NCI-H2081 treated with DMSO at 0.1 percent for 48 hours (cell line): ENCODE results near the gene NMS.
"Not testable (repeated sequence)": the region's sequence is repeated elsewhere in the genome, so short reads cannot be mapped to it uniquely, and the experiment has no call there.

Source experiments
- DNase-seq: peaks from one replicate; lab custom pipeline; 2025; lab: John Stamatoyannopoulos, UW

NMS gene

DNA sequence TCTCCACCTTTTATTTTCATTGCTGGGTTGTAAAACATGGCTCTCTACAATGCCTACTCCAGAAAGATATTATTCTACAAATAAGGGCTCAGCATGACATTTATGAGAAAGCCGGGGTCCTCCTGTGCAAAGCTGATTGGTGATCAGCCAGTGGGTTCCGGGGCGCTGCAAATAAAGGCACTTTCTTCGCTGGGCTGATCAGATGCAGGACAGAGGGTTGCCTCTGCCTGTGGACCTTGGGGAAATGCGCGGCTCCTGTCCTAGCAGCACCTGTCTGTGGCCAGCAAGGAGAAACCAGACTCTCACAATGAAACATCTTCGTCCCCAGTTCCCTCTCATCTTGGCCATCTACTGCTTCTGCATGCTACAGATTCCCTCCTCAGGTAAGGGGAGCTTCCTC, at the start of gene NMS:
TSS of gene NMS (plus strand) at position 301 of the 400 bp plus-strand sequence. CDS start at position 308, 7 bp downstream.
- no peak for DNase-seq

- DNase-seq = no peak
Observed at GRCh38 chr2:100422320-100423055, 47.8 kb upstream of the NMS start.

- DNase-seq = no peak
Observed at GRCh38 chr2:100423631-100424030, 46.7 kb upstream of the NMS start.

- no peak for DNase-seq
Observed at GRCh38 chr2:100424277-100424875, 45.9 kb upstream of the NMS start.

DNA sequence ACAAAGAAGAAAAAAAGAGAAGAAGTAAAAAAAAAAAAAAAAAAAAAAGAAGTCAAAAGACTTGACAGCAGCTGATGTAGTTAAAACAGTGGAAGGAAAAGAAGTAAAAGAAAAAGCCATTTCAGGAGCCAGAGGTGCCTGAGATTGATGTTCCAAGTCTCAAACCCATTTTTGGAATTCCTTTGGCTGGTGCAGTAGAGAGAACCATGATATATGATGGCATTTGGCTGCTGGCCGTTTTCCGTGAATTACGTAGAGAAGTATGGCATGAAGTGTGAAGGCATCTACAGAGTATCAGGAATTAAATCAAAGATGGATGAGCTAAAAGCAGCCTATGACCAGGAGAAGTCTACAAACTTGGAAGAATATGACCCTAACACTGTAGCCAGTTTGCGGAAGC, 45.2 kb upstream of the NMS start:
- DNase-seq = no peak

DNA sequence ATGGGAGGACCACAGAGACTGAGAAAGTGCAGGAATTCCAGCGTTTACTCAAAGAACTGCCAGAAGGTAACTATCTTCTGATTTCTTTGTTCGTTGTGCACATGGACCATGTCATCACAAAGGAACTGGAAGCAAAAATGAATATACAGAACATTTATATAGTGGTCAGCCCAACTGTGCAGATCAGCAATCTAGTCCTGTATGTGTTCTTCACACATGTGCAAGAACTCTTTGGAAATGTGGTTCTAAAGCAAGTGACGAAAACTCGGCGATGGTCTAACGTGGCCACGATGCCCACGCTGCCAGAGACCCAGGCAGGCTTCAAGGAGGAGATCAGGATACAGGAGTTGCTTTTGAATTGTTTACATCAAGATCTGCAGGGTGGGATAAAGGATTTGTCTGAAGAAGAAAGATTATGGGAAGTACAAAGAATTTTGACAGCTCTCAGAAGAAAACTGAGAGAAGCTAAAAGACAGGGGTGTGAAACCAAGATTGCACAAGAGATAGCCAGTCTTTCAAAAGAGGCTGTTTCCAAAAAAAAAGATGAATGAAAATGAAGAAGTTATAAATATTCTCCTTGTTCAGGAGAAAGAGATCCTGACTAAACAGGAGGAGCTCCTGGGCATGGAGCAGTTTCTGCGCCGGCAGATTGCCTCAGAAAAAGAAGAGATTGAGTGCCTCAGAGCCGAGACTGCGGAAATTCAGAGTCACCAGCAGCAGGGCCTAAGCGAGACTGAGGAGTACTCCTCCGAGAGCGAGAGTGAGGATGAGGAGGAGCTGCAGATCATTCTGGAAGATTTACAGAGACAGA, 44.5 kb upstream of the NMS start:
- no peak for DNase-seq

DNA sequence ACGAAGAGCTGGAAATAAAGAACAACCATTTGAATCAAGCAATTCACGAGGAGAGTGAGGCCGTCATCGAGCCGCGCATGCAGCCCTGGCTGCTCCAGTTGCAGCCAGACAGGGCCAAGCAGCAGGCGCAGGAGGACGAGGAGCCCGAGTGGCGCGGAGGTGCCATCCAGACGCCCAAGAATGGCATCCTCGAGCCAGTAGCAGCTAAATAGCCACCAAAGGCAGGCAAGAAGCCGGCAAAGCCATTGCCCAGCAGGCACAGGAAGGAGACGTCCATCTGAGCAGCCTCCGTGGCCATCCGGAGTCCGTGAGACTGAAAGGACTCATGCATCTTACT, 43.9 kb upstream of the NMS start:
- no peak for DNase-seq

- no peak for DNase-seq
Observed at GRCh38 chr2:100427111-100427510, 43.2 kb upstream of the NMS start.

- no peak for DNase-seq
Observed at GRCh38 chr2:100427627-100428258, 42.5 kb upstream of the NMS start.

GRCh38 chr2:100429726-100430125, 40.6 kb upstream of the NMS start:
- DNase-seq = no peak

DNA sequence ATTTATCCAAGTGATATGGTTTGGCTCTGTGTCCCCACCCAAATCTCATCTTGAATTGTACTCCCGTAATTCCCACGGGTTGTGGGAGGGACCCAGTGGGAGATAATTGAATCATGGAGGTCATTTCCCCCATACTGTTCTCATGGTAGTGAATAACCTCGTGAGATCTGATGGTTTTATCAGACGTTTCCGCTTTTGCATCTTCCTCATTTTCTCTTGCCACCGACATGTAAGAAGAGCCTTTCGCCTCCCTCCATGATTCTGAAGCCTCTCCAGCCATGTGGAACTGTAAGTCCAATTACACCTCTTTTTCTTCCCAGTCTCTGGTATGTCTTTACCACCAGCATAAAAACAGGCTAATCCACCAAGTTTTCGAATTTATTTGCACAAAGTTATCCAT, 32.5 kb upstream of the NMS start:
- no peak for DNase-seq

GRCh38 chr2:100446696-100447095, 23.6 kb upstream of the NMS start:
- DNase-seq = no peak

- no peak for DNase-seq
Observed at GRCh38 chr2:100451092-100451491, 19.2 kb upstream of the NMS start.

- DNase-seq = no peak
Observed at GRCh38 chr2:100451734-100452133, 18.5 kb upstream of the NMS start.

GRCh38 chr2:100453853-100454252, 16.4 kb upstream of the NMS start:
- DNase-seq = no peak

- DNase-seq = not testable (repeated sequence)
Observed at GRCh38 chr2:100456357-100456756, 13.9 kb upstream of the NMS start.

GRCh38 chr2:100460904-100461530, 9.3 kb upstream of the NMS start:
- DNase-seq = no peak

DNA sequence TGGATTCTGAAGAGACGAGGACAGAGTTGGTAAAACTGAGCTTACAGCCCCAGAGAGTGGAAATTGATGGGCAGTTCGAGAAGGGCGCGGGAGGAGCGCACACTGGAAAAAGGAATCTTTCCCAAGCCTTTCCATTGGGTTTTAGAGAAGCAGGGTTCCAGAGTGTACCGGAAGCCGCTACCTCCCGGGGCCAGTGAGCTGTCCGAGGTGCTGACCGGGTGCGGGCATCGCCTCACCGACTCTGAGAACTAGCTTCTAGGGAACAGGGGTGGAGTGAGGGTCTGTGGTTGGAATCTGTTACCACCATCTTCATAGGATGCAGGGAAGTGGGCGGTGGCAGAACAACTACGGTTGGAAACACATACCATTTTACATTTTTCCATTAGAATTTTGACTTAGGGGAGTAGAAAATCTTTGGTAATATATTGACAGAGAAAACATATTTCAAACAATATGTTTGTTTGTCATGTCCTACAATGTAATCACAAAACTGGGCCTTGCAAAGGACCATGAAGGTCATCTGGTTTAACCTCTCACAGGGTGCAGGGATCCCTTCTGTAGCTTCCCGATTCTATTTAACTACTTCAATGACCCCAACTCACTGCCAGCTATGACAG, 724 bp downstream of the NMS start:
- no peak for DNase-seq

DNA sequence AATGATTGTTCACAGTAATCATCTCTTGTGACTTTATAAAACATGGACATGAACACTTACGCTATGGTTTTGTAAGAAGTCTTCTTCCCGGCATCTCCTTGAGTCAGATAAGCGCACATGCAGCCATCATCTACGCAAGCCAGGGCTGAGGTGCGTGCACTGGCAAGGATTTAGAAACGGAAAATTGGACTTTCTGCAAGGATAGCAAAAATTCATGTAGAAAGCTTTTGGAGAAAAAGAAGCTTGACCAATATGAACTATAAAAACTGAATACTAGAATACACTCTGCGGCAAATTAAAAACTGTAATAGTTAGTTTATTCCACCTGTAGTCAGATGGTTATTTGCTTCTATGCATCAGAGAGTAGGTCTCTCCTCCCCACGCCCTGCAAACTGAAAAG, 6.3 kb downstream of the NMS start:
- DNase-seq = no peak

- DNase-seq = no peak
Observed at GRCh38 chr2:100482741-100483140, 12.5 kb downstream of the NMS start.

DNA sequence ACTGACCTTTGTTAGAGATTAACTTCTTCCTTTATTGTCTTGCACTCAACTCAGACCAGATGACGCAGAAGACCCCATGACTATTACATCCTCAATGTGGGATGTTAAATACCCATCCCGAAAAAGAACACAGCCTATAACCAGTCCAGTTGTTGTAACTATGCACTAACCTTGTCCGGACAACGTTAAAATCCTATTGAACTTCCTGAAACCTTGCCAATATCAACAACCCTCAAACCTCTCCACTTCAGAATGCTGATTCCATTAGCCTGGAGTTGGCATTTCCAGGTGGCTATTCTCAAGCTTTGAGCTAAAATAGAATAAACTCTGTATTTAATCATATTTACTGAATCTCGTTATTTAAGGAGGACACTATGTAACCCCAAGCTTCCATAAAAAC, 13.6 kb downstream of the NMS start:
- no peak for DNase-seq

DNA sequence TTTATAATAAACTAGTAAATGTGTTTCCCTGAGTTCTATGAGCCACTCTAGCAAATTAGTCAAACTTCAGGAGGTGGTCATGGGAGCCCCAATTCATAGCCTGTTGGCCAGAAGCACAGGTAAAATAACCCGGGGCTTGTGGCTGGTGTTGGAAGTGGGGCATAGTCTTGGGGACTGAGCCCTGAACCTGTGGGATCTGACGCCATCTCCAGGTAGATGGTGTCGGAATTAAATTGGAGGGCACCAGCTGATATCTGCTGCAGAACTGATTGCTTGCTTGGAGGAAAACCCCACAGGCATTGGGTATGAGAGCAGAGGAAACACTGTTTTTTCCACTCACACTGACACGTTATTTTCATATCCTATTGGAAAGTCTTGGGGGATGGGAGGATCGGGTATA, 14.1 kb downstream of the NMS start:
- no peak for DNase-seq
